CD4-positive, alpha-beta T cell (primary cell): Measurements from ENCODE around the gene D2HGDH. TPM values are rescaled to one million over a fixed set of nuclear protein-coding genes. Genes with fewer than 3 reads are reported as not detected.

ENCODE experiments used
- ATAC-seq: fragments of 200-7000 bp; cut with Tn5 transposase; one replicate; pipeline ENCODE4 v1.10.0; 2022; ENCODE audit warnings: mild to moderate bottlenecking; ENCODE audit not compliant: poor library complexity
- CTCF ChIA-PET: fragments of 350-600 bp; sonication (Branson Sonifier 250); formaldehyde crosslinking; loops from one replicate; lab custom pipeline; 2021; ENCODE audit warnings: antibody characterized with exemption, inconsistent platforms; lab: Charles Lee
- POLR2A ChIA-PET: fragments of 350-600 bp; sonication (Branson Sonifier 250); formaldehyde crosslinking; loops from one replicate; lab custom pipeline; 2021; ENCODE audit warnings: antibody characterized with exemption, inconsistent platforms; lab: Charles Lee
- DNase-seq, 14 experiments: peaks; one replicate each; pipeline ENCODE4 v3.0.0-alpha.2; 2013 to 2020; ENCODE audit warnings: mixed read lengths in 2 of 14
- H3K27ac ChIP-seq, 2 donors: one replicate each; pipeline versions ENCODE4 v1.5.1 to v1.7.0; 2013; ENCODE audit warnings: low read length in 2 of 2, low read depth in 1 of 2, mild to moderate bottlenecking in 1 of 2
- H3K27me3 ChIP-seq, 2 experiments: 1 replicate in 1 of 2; 2 replicates in 1 of 2; pipeline versions ENCODE4 v1.6.1 to v1.7.0; 2013; ENCODE audit warnings: low read length in 2 of 2, control low read depth in 1 of 2, mild to moderate bottlenecking in 1 of 2, moderate library complexity in 1 of 2; ENCODE audit not compliant: insufficient read depth in 2 of 2, control insufficient read depth in 1 of 2
- H3K36me3 ChIP-seq: one replicate; pipeline ENCODE4 v1.6.1; 2013; ENCODE audit warnings: low read length, control low read depth; ENCODE audit not compliant: insufficient read depth
- H3K4me1 ChIP-seq: one replicate; pipeline ENCODE4 v1.6.1; 2013; ENCODE audit warnings: low read length, control low read depth; ENCODE audit not compliant: insufficient read depth
- H3K4me3 ChIP-seq: one replicate; pipeline ENCODE4 v1.5.1; 2013; ENCODE audit warnings: mild to moderate bottlenecking, low read length, moderate library complexity
- H3K9me3 ChIP-seq, 2 experiments: 1 replicate in 1 of 2; 2 replicates in 1 of 2; pipeline versions ENCODE4 v1.6.1 to v1.7.0; 2013; ENCODE audit warnings: low read length in 2 of 2, mild to moderate bottlenecking in 2 of 2, control low read depth in 1 of 2, moderate library complexity in 1 of 2; ENCODE audit not compliant: control insufficient read depth in 1 of 2, insufficient read depth in 1 of 2
- H3K27ac Mint-ChIP-seq: one replicate; pipeline ENCODE4 v1.8.0; 2020; ENCODE audit warnings: mixed read lengths
- H3K27me3 Mint-ChIP-seq: one replicate; pipeline ENCODE4 v1.8.0; 2021; ENCODE audit warnings: mixed read lengths
- H3K36me3 Mint-ChIP-seq: one replicate; pipeline ENCODE4 v1.8.0; 2021; ENCODE audit warnings: low read depth, mixed read lengths
- H3K4me1 Mint-ChIP-seq: one replicate; pipeline ENCODE4 v1.8.0; 2021; ENCODE audit warnings: low read depth, mixed read lengths
- H3K4me3 Mint-ChIP-seq: one replicate; pipeline ENCODE4 v1.8.0; 2020; ENCODE audit warnings: mild to moderate bottlenecking, mixed read lengths
- H3K9me3 Mint-ChIP-seq: one replicate; pipeline ENCODE4 v1.8.0; 2020; ENCODE audit warnings: mixed read lengths
- intact Hi-C, 2 experiments: fragments of 100-400 bp; cut with DNase I in 1 of 2; cut with micrococcal nuclease in 1 of 2; formaldehyde crosslinking; loops; one replicate each; pipeline versions ENCODE4 v1.15.1 to v1.9.0; 2023 to 2025; cut with DNase I, micrococcal nuclease
- total RNA-seq, 174 experiments: library from RNA in 2 of 174; stranded (reverse) in 2 of 174; gene quantifications; one replicate each; pipeline ENCODE4 v1.2.3 and lab custom pipeline; 2021 to 2026
- TF ChIP-seq, protein P1 (sequence below): fragments of 200-600 bp; IDR thresholded peaks from one replicate; pipeline ENCODE4 v1.8.0; 2022; ENCODE audit warnings: antibody characterized with exemption, mild to moderate bottlenecking

D2HGDH gene
- total RNA-seq, 2 experiments from 2014 or later: 27.6 to 30.6 TPM

- Histone ChIP-seq H3K4me3 (no peak overlapping the region), H3K27me3 (no peaks in the 10 kb centered on the region), H3K4me1 (peaks cover 35% of the 10 kb centered on the region), H3K9me3 (no peaks in the 10 kb centered on the region), H3K27ac (no peak overlapping the region), H3K36me3 (no peaks in the 10 kb centered on the region)
- Mint-ChIP-seq H3K4me3 (no peak overlapping the region), H3K27me3 (no peaks in the 10 kb centered on the region), H3K4me1 (peaks cover 18% of the 10 kb centered on the region), H3K36me3 (no peaks in the 10 kb centered on the region), H3K9me3 (no peaks in the 10 kb centered on the region), H3K27ac (no peak overlapping the region)
- intact Hi-C loops: no loop called here
- CTCF ChIA-PET: no interaction called here
- ATAC-seq (no peak), DNase-seq (peak in 1 of 14 experiments; percentile 2)
- POLR2A ChIA-PET: no interaction called here
- TF ChIP-seq, protein P1, sequence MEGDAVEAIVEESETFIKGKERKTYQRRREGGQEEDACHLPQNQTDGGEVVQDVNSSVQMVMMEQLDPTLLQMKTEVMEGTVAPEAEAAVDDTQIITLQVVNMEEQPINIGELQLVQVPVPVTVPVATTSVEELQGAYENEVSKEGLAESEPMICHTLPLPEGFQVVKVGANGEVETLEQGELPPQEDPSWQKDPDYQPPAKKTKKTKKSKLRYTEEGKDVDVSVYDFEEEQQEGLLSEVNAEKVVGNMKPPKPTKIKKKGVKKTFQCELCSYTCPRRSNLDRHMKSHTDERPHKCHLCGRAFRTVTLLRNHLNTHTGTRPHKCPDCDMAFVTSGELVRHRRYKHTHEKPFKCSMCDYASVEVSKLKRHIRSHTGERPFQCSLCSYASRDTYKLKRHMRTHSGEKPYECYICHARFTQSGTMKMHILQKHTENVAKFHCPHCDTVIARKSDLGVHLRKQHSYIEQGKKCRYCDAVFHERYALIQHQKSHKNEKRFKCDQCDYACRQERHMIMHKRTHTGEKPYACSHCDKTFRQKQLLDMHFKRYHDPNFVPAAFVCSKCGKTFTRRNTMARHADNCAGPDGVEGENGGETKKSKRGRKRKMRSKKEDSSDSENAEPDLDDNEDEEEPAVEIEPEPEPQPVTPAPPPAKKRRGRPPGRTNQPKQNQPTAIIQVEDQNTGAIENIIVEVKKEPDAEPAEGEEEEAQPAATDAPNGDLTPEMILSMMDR: no peak
Measured at GRCh38 chr2:241768251-241768711, 33.9 kb downstream of the D2HGDH start.

GRCh38 chr2:241768850-241769249, 34.4 kb downstream of the D2HGDH start:
- H3K27me3 ChIP-seq: no peaks in the 10 kb centered on the region
- POLR2A ChIA-PET: no interaction called here
- H3K4me1 Mint-ChIP-seq: peaks cover 15% of the 10 kb centered on the region
- no peaks in the 10 kb centered on the region for H3K9me3 Mint-ChIP-seq
- no peaks in the 10 kb centered on the region for H3K27me3 Mint-ChIP-seq
- H3K27ac ChIP-seq: no peak overlapping the region
- H3K27ac Mint-ChIP-seq: no peak overlapping the region
- no peak overlapping the region for H3K4me3 ChIP-seq
- DNase-seq (no peak), ATAC-seq (no peak)
- H3K4me1 ChIP-seq: peaks cover 30% of the 10 kb centered on the region
- intact Hi-C loops: no loop called here
- H3K4me3 Mint-ChIP-seq: no peak overlapping the region
- no peaks in the 10 kb centered on the region for H3K9me3 ChIP-seq
- CTCF ChIA-PET: no interaction called here
- TF ChIP-seq, protein P1: no peak
- no peaks in the 10 kb centered on the region for H3K36me3 ChIP-seq
- no peaks in the 10 kb centered on the region for H3K36me3 Mint-ChIP-seq

GRCh38 chr2:241769819-241770184, 35.4 kb downstream of the D2HGDH start:
- Mint-ChIP-seq H3K36me3 (no peaks in the 10 kb centered on the region), H3K4me1 (peaks cover 15% of the 10 kb centered on the region), H3K9me3 (no peaks in the 10 kb centered on the region), H3K4me3 (no peak overlapping the region), H3K27ac (no peak overlapping the region), H3K27me3 (no peaks in the 10 kb centered on the region)
- ChIA-PET POLR2A (no interaction called here), CTCF (no interaction called here)
- intact Hi-C loops: no loop called here
- H3K27me3 ChIP-seq: peaks cover 0 to under 1% of the 10 kb centered on the region in 2 experiments
- no peak overlapping the region for H3K4me3 ChIP-seq
- no peak for ATAC-seq
- H3K27ac ChIP-seq: no peak overlapping the region
- DNase-seq: no peak
- peaks cover 20% of the 10 kb centered on the region for H3K4me1 ChIP-seq
- H3K36me3 ChIP-seq: no peaks in the 10 kb centered on the region
- H3K9me3 ChIP-seq: no peaks in the 10 kb centered on the region
- TF ChIP-seq, protein P1: no peak
